D341Med (cell line): ENCODE results near the gene SLC25A44.
A peak's percentile ranks its signal among the peaks of the same experiment; 100 is the strongest.

Experiments
- DNase-seq: peaks from one replicate; pipeline ENCODE4 v3.0.0; 2012; ENCODE audit warnings: low spot score

The SLC25A44 gene

DNA sequence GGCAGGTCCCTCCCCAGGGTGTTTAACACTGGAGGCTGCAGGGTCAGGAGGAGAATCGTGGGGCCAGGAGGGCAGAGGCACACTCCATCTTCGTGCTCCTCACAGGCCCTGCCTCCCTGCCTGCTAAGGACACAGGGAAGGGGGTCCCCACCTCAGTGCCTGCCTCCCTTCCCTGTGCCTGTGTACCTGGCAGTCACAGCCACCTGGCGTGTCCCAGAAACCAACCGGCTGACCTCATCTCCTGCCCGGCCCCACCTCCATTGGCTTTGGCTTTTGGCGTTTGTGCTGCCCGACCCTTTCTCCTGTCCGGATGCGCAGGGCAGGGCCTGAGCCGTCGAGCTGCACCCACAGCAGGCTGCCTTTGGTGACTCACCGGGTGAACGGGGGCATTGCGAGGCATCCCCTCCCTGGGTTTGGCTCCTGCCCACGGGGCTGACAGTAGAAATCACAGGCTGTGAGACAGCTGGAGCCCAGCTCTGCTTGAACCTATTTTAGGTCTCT lies 47.5 kb downstream of the SLC25A44 start:
- DNase-seq: no peak

DNA sequence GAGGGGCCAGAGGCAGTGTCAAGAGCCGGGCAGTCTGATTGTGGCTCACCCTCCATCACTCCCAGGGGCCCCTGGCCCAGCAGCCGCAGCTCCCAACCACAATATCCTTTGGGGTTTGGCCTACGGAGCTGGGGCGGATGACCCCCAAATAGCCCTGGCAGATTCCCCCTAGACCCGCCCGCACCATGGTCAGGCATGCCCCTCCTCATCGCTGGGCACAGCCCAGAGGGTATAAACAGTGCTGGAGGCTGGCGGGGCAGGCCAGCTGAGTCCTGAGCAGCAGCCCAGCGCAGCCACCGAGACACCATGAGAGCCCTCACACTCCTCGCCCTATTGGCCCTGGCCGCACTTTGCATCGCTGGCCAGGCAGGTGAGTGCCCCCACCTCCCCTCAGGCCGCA lies 48.0 kb downstream of the SLC25A44 start, which contains the start of gene BGLAP:
Gene BGLAP, plus strand, starts transcription at position 259 of the 400 bp plus-strand sequence. Its CDS starts 48 bp downstream, at position 307.
- no peak for DNase-seq

DNA sequence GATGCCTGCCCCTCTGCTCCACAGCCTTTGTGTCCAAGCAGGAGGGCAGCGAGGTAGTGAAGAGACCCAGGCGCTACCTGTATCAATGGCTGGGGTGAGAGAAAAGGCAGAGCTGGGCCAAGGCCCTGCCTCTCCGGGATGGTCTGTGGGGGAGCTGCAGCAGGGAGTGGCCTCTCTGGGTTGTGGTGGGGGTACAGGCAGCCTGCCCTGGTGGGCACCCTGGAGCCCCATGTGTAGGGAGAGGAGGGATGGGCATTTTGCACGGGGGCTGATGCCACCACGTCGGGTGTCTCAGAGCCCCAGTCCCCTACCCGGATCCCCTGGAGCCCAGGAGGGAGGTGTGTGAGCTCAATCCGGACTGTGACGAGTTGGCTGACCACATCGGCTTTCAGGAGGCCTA lies 48.8 kb downstream of the SLC25A44 start:
- DNase-seq: peak; percentile 49

- DNase-seq: no peak
These were observed 50.2 kb downstream of the SLC25A44 start for GRCh38 chr1:156244126-156244525.

DNA sequence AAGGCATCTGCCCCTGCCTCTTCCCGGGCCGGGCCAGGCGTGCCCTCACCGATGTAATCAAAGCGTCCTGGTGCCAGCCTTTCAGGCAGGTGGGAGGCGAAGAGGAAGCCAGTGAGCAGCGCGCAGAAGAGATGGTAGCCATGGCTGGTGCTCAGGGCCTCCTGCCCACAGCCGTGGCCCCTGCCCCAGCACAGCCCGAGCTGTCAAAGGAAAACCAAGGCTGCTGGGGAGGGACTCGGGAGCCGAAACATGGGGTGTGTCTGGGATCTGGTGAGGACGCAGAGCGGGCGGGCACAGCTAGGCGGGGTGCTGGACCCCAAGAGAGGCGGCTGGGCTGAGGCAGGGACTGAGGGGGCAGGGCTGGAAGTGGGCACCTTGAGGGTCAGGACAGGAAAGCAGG lies 50.8 kb downstream of the SLC25A44 start:
- peak; percentile 50 for DNase-seq

DNA sequence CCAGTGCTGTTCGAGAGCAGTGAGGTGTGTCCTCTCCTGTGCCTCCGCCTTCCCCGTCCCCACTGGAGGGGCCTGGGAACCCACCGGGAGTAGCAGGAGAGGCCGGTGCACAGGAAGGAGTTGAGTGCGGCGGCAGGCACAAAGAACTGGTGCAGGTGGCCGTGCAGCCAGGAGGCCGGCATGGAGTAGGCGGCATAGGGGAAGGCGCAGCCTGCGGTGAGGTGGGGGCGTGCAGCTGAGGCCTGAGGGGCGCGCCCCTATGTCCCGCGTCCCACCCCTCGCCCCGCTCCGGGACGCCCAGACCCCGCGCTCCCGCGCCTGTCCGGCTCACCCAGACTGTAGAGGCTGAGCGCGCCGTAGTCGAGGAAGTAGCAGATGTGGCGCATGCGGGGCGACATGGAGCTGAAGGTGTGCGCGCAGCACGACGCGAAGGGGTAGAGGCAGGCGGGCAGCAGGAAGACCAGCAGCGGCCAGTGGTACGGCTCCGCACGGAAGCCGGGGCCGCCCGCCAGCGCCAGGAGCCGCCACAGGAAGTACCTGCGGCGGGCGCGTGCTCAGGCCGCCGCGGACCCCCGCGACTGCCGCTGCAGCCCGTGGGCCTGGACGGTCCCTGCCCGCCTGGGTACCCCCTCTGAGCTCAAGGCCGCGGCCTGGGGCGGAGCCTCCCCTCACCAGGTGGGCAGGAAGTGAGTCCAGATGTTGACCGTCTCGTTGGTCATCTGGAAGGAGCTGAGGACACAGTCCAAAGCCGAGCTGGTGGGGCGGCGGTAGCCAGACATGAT lies 51.7 kb downstream of the SLC25A44 start:
- peak; percentile 63 for DNase-seq

DNA sequence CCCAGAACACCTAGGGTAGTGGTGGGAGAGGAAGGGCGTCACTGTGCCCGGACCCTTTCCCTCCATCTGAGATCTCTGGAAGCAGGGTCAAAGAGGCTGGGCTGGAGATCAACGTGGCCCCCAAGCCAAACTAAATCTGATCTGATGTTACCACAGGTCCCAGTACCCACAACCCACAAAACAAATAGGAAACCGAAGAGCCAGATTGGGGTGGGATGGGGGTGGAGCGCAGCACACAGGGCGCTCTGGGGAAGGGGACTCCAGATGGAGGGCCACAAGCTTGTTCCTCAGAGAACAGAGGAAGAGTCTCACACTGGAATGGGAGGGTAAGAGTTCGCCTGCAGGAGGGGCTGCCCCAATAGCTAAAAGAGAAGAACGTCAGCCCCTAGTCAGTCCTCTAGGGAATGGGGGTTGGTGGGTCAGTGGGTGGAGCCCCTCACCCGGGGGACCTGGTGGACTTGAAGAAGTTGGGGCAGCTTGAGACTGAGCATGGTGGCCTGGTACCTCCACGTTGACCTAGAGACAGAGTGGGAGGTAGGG lies 52.4 kb downstream of the SLC25A44 start:
- DNase-seq: no peak

DNA sequence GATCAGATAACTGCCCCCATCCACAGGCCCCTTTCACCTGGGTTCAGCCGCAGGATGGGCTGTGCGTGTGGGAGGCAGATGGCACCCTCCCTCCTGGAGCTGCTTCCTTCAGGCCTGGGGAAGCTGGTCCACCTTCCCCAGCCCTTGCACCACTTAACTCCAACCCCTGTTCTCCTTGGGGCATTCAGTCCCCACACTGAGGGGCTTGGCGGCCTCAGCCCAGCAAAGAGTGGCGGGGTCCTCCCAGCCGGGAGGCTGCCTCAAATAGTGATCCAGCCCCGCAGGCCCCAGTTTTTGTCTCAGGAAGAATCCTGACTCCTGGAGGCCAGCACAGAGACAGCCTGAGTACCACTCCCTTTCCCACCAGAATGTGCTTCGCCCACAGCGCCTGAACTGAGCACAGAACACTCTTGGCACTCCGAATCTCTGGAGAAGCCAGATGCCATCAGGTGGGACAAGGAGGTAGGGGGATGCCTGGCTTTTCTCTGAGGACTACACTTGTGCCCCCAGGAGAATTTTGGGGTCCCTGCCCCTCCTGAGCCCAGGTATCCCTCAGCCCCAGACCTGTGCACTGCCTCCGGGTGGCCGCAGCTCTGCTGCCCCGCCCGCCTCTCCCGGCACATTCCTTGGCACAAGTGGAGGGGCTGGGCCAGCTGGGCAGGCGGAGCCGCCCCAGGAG lies 53.0 kb downstream of the SLC25A44 start:
- peak; percentile 57 for DNase-seq

DNA sequence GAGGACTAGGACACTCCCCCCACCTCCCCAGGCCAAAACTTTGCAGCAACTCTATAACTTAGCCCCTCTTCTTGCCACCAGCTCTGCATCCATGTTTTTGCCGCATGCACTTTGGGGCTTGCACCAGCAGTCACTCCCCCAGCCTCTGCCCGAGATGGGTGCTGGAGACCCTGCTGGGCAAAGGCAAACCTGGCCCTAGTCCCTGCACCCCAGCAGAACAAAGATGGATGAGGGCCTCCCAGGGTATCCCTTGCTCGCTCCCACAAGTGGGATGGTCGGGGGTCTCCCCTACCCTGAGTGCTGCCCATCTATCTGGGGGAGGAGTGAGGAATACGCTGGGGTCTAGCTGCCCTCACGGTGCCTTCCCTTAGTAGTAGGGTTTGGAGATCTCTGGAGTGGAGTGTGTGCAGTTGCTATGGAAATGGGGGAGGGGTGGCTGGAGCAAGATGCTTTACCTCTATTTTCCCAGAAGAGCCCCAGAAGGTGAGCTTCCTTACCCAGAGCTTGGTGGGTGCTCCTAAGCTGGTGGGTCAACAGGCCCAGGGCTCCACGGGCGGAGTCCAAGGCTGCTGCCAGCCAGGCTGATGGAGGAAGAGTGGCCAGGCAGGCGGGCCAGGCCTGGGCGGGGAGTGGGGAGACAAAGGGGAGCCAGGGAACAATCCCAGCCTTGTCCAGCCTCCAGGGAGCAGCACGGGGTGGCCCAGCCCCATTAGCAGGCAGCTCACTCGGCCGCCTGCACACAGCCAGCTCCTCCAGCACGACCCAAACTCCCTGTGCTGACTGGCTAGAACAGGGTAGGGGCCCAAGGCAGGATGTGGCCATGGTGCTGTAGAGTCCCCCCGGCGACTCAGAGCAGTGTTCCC lies 53.8 kb downstream of the SLC25A44 start, which contains the start of gene PAQR6:
Gene PAQR6, minus strand, starts transcription at position 597 of the 863 bp plus-strand sequence. CDS start 1,325 bp downstream, outside the sequence.
- peak; percentile 59 for DNase-seq

DNA sequence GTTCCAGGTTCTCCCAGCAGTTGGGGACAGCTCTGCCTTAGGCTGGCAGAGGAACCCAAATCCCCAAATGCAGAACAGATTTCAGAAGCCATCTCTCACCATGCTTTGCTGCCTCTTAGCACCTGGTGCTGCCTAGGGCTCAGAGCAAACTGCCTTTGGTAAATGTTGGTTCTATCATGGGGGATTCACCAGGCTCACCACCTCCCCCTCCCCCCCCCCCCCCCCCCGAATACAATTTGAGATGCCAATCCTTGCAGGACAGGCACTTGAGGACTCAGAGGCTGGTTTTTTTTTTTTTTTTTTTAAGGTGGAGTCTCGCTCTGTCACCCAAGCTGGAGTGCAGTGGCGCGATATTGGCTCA lies 54.4 kb downstream of the SLC25A44 start:
- DNase-seq: no peak

DNA sequence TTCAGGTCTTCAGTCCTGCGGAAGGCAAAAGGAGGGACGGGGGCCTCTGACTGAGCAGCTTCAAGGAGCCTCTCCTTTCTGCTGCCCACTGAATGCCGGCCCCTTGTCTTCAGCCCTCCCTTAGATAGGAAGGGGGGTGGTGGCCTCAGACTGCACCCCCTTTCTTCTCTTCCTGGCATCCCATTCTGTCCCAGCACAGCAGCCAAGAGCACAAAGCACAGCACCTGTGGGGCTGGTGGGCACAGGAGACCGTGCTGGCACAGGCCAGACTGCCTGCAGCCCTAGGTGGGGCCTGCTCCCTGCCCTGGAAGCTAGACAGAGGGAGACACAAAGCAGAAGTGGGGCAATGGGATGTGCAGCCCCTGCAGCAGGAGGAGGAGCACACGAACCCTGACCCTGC lies 55.7 kb downstream of the SLC25A44 start:
- no peak for DNase-seq

DNA sequence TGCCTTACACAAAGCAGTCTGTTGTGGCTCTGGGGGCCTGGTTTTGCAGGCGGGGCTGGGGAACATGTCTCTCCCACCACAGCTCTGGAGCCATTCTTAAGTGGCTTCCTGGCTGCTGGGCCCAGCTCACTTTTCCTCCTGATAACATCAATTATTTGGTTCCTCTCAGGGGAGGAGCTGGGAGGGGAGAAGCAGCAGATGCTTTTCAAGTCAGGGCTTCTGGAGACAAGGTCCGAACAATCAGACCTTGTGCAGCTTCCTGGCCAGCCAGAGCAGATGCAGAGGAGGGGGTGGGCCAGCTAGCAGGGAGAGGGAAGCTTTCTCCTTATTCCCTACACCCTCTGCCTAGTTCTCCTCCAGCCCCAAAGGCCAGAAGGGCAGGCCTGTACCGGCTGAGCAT lies 57.6 kb downstream of the SLC25A44 start:
- DNase-seq: no peak

GRCh38 chr1:156253634-156254033 lies 59.7 kb downstream of the SLC25A44 start:
- DNase-seq: no peak

- no peak for DNase-seq
These were observed 63.8 kb downstream of the SLC25A44 start for GRCh38 chr1:156257711-156258110.

GRCh38 chr1:156258859-156259258 lies 65.0 kb downstream of the SLC25A44 start:
- DNase-seq: no peak

DNA sequence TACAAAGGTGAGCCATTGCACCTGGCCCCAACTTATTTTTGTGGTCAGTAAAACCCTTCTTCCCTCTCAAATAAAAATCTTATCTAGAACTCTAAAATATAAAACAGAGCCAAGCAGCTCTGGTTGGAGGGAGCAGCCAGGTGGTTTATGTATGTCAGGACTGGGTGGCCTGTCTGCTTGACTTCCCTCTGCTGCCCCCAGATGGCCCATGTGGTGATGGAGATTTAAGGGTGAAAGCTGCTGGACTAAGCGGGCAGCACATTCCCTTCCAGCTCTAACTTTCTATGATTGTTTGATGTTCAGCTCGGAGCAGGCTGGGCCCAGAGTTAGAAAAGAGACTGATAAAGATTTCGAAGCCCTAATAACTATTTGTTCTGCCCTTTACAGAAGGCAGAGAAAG lies 65.9 kb downstream of the SLC25A44 start:
- DNase-seq: no peak

- no peak for DNase-seq
These were observed 67.0 kb downstream of the SLC25A44 start for GRCh38 chr1:156260896-156261295.
